Measurements from ENCODE around the gene MRPS22. TPM values are rescaled to one million over a fixed set of nuclear protein-coding genes. Genes with fewer than 3 reads are reported as not detected.

The MRPS22 gene
- total and polyA plus RNA-seq, 2 donors (not counting 3 experiments of a cell fraction or from before 2014, with no cell fraction given), result 33.8 to 45.6 TPM

DNA sequence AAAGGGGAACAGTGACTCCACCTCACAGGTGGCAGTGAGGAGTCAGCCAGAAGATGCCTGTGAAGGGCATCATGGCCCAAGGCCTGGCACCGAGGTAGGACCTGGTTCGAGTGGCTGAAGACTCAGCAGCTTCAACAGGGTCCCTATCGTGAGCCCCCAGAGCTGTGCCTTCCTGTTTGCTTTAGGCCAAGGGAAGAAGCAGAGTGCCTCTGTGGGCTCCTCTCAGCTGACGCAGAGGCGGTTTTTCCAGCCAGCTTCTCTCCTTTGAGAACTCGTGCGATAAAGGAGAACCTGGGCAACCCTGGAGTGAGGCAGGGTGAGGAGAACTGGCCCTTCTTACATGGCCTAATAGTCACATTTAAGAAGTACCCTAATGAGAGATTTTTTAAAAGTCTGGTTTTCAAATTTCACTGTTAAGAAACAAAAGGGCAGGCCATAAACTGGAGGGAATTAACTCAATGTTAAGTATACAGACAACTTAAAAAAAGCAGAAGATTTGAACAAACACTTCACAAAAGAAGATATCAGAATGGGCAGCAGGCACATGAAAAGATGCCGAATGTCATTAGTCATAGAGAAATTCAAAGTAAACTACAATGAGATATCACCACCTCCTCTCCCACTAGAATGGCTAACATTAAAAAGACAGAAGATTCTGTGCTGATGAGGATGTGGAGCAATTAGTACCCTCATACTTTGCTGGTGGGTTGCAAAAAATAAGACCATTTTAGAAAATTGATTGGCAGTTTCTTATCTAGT, 23.1 kb upstream of the MRPS22 start:
- DNase-seq (ENCODE audit: low read depth, low spot score) (no peak), FAIRE-seq (no peak)
- peaks cover 0 to 4% of the 10 kb centered on the region in 2 experiments for H3K27me3 ChIP-seq (ENCODE audit: control insufficient read depth in 2 of 2, insufficient read depth in 2 of 2, low read length in 2 of 2)
- dilution Hi-C loops (cut with MboI; ENCODE audit: extremely low pct_ligation_motif_present, low sequenced_read_pairs), result no loop called here
- H3K9ac ChIP-seq (replicated peaks; ENCODE audit: extremely low read depth, insufficient read depth, low read length), result no peak overlapping the region
- TF ChIP-seq JUN (IDR thresholded peaks at IDR 0.05; ENCODE audit: borderline replicate concordance, insufficient read depth, insufficient read length, low read depth) (no peak), GATA2 (IDR thresholded peaks at IDR 0.05; ENCODE audit: insufficient read depth, insufficient read length, low read depth, low read length) (no peak), MYC (IDR thresholded peaks at IDR 0.05; ENCODE audit: low read depth, low read length) (no peak), EZH2 (IDR thresholded peaks at IDR 0.05; ENCODE audit: borderline replicate concordance, low read depth, low read length, severe bottlenecking) (no peak), POLR2AphosphoS5 (IDR thresholded peaks at IDR 0.05; ENCODE audit: insufficient read depth, low read depth, low read length) (no peak), FOS (IDR thresholded peaks at IDR 0.05; ENCODE audit: borderline replicate concordance, insufficient read depth, low read length) (no peak)
- TF ChIP-seq, protein P1, sequence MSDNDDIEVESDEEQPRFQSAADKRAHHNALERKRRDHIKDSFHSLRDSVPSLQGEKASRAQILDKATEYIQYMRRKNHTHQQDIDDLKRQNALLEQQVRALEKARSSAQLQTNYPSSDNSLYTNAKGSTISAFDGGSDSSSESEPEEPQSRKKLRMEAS (IDR thresholded peaks at IDR 0.05; ENCODE audit: insufficient read depth, insufficient read length), result no peak
- TF ChIP-seq, protein P2, sequence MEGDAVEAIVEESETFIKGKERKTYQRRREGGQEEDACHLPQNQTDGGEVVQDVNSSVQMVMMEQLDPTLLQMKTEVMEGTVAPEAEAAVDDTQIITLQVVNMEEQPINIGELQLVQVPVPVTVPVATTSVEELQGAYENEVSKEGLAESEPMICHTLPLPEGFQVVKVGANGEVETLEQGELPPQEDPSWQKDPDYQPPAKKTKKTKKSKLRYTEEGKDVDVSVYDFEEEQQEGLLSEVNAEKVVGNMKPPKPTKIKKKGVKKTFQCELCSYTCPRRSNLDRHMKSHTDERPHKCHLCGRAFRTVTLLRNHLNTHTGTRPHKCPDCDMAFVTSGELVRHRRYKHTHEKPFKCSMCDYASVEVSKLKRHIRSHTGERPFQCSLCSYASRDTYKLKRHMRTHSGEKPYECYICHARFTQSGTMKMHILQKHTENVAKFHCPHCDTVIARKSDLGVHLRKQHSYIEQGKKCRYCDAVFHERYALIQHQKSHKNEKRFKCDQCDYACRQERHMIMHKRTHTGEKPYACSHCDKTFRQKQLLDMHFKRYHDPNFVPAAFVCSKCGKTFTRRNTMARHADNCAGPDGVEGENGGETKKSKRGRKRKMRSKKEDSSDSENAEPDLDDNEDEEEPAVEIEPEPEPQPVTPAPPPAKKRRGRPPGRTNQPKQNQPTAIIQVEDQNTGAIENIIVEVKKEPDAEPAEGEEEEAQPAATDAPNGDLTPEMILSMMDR (IDR thresholded peaks at IDR 0.05; ENCODE audit: extremely low read depth in 1 of 2, insufficient read depth in 1 of 2, low read depth in 1 of 2, low read length in 2 of 2), result no peak
- no peak overlapping the region for H3K27ac ChIP-seq (ENCODE audit: insufficient read depth, low read depth, low read length)
- no peaks in the 10 kb centered on the region for H4K20me1 ChIP-seq (replicated peaks; ENCODE audit: control insufficient read depth, extremely low read depth, insufficient read depth, low read length)
- ChIA-PET CTCF (interaction anchor here (0.9 to 1.4 kb wide), 2 partner anchors 20 to 209 kb away, joined by 3 read pairs; no protein-coding TSS in a partner anchor), POLR2A (no interaction called here)
- no peaks in the 10 kb centered on the region for H3K9me3 ChIP-seq (replicated peaks; ENCODE audit: control insufficient read depth, insufficient read depth, low read length)
- no TSS peak for BruUV-seq (replicated peaks)
- no peaks in the 10 kb centered on the region for H3K9me1 ChIP-seq (replicated peaks; ENCODE audit: control insufficient read depth, extremely low read depth, insufficient read depth, low read length)
- H3K4me3 ChIP-seq (replicated peaks in 1 of 3; ENCODE audit: insufficient read depth in 1 of 3, low read depth in 1 of 3, low read length in 3 of 3), result no peak overlapping the region
- H3K36me3 ChIP-seq (ENCODE audit: control insufficient read depth in 2 of 2, extremely low read depth in 1 of 2, insufficient read depth in 2 of 2, low read length in 2 of 2), result no peaks in the 10 kb centered on the region
- H3K4me2 ChIP-seq (ENCODE audit: insufficient read depth, low read length), result no peak overlapping the region
- intact Hi-C loops (cut with micrococcal nuclease), result no loop called here
- no peaks in the 10 kb centered on the region for H3K4me1 ChIP-seq (ENCODE audit: control insufficient read depth, extremely low read depth, insufficient read depth, low read length)
- H3K79me2 ChIP-seq (ENCODE audit: control insufficient read depth, insufficient read depth, low read length), result no peaks in the 10 kb centered on the region
- no peak overlapping the region for H2AFZ ChIP-seq (ENCODE audit: low read depth, low read length)

All from endothelial cell of umbilical vein (primary cell).